Measurements from ENCODE around the gene FLVCR2.

The FLVCR2 gene

GRCh38 chr14:75647640-75648039 lies 69.2 kb downstream of the FLVCR2 start:
- Histone ChIP-seq H3K4me1 (ENCODE audit: control insufficient read depth, insufficient read depth, low read length) (peaks cover 13% of the 10 kb centered on the region), H3K36me3 (ENCODE audit: control insufficient read depth in 2 of 2, insufficient read depth in 1 of 2, low read length in 2 of 2) (peaks cover 12 to 35% of the 10 kb centered on the region in 2 experiments), H3K9me3 (ENCODE audit: control insufficient read depth, insufficient read depth, low read depth, low read length) (no peaks in the 10 kb centered on the region), H3K4me3 (ENCODE audit: low read depth, low read length) (no peak overlapping the region), H3K27ac (ENCODE audit: extremely low read depth, low read depth, low read length) (no peak overlapping the region)
- ChIA-PET POLR2A (no interaction called here), CTCF (interaction anchor here (1.0 to 2.7 kb wide), 2 partner anchors 8 to 70 kb away, joined by 4 to 13 read pairs; partner anchors contain the start of gene FLVCR2)
- TF ChIP-seq ZNF398 (tag by site-specific recombination; IDR thresholded peaks at IDR 0.05), result no peak
- TF ChIP-seq, protein P1, sequence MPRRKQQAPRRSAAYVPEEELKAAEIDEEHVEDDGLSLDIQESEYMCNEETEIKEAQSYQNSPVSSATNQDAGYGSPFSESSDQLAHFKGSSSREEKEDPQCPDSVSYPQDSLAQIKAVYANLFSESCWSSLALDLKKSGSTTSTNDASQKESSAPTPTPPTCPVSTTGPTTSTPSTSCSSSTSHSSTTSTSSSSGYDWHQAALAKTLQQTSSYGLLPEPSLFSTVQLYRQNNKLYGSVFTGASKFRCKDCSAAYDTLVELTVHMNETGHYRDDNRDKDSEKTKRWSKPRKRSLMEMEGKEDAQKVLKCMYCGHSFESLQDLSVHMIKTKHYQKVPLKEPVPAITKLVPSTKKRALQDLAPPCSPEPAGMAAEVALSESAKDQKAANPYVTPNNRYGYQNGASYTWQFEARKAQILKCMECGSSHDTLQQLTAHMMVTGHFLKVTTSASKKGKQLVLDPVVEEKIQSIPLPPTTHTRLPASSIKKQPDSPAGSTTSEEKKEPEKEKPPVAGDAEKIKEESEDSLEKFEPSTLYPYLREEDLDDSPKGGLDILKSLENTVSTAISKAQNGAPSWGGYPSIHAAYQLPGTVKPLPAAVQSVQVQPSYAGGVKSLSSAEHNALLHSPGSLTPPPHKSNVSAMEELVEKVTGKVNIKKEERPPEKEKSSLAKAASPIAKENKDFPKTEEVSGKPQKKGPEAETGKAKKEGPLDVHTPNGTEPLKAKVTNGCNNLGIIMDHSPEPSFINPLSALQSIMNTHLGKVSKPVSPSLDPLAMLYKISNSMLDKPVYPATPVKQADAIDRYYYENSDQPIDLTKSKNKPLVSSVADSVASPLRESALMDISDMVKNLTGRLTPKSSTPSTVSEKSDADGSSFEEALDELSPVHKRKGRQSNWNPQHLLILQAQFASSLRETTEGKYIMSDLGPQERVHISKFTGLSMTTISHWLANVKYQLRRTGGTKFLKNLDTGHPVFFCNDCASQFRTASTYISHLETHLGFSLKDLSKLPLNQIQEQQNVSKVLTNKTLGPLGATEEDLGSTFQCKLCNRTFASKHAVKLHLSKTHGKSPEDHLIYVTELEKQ (tag by site-specific recombination; IDR thresholded peaks at IDR 0.05; ENCODE audit: borderline replicate concordance), result no peak
- no peak for TF ChIP-seq ZNF561 (tag by site-specific recombination; IDR thresholded peaks at IDR 0.05; ENCODE audit: borderline replicate concordance)
- TF ChIP-seq ZNF624 (tag by site-specific recombination; IDR thresholded peaks at IDR 0.05), result no peak
- TF ChIP-seq TCF7L2 (IDR thresholded peaks at IDR 0.05; ENCODE audit: borderline replicate concordance, low read depth, low read length), result no peak
- no peak for TF ChIP-seq ZNF610 (tag by site-specific recombination; IDR thresholded peaks at IDR 0.05; ENCODE audit: borderline replicate concordance)

- H3K9me3 ChIP-seq (ENCODE audit: control insufficient read depth, insufficient read depth, low read depth, low read length), result no peaks in the 10 kb centered on the region
- no peak overlapping the region for H3K27ac ChIP-seq (ENCODE audit: extremely low read depth, low read depth, low read length)
- no peak overlapping the region for H3K4me3 ChIP-seq (ENCODE audit: low read depth, low read length)
- H3K36me3 ChIP-seq (ENCODE audit: control insufficient read depth in 2 of 2, insufficient read depth in 1 of 2, low read length in 2 of 2), result peaks cover 16 to 39% of the 10 kb centered on the region in 2 experiments
- H3K4me1 ChIP-seq (ENCODE audit: control insufficient read depth, insufficient read depth, low read length), result peaks cover 13% of the 10 kb centered on the region
- ChIA-PET POLR2A (interaction anchor here (1.0 to 2.1 kb wide), 3 partner anchors 12 to 71 kb away, joined by 6 to 10 read pairs (median 6); partner anchors contain the start of genes ERG28, FLVCR2 and TTLL5), CTCF (interaction anchor here (13.9 kb wide), 1 partner anchor 72 kb away, joined by 266 read pairs; the partner anchor contains the start of gene FLVCR2)
- no peak for TF ChIP-seq ZNF19 (tag by site-specific recombination; IDR thresholded peaks at IDR 0.05; ENCODE audit: low read depth)
- TF ChIP-seq ZBTB6 (tag by site-specific recombination; IDR thresholded peaks at IDR 0.05), result no peak
- no peak for TF ChIP-seq TCF7L2 (IDR thresholded peaks at IDR 0.05; ENCODE audit: borderline replicate concordance, low read depth, low read length)
- peak; percentile 66 for TF ChIP-seq ZXDB (tag by site-specific recombination; IDR thresholded peaks at IDR 0.05)
- TF ChIP-seq OSR2 (tag by site-specific recombination; IDR thresholded peaks at IDR 0.05), result no peak
- no peak for TF ChIP-seq ZNF585B (tag by site-specific recombination; IDR thresholded peaks at IDR 0.05)
- TF ChIP-seq ZNF335 (tag by site-specific recombination; conservative IDR thresholded peaks at IDR 0.05), result 0 out of 2 replicates have a peak, but pooled peaks have one; percentile 11
- TF ChIP-seq ZNF610 (tag by site-specific recombination; IDR thresholded peaks at IDR 0.05; ENCODE audit: borderline replicate concordance), result no peak
- peak; percentile 64; the same call in 1 of the 2 replicates for TF ChIP-seq ZNF843 (tag by site-specific recombination; IDR thresholded peaks at IDR 0.05)
- peak; percentile 94 for TF ChIP-seq ZFP69B (tag by site-specific recombination; IDR thresholded peaks at IDR 0.05)
- no peak for TF ChIP-seq ZBTB10 (tag by site-specific recombination; IDR thresholded peaks at IDR 0.05)
- TF ChIP-seq ZBTB20 (tag by site-specific recombination; IDR thresholded peaks at IDR 0.05), result no peak
- no peak for TF ChIP-seq IKZF3 (tag by site-specific recombination; IDR thresholded peaks at IDR 0.05)
- TF ChIP-seq, protein P2, sequence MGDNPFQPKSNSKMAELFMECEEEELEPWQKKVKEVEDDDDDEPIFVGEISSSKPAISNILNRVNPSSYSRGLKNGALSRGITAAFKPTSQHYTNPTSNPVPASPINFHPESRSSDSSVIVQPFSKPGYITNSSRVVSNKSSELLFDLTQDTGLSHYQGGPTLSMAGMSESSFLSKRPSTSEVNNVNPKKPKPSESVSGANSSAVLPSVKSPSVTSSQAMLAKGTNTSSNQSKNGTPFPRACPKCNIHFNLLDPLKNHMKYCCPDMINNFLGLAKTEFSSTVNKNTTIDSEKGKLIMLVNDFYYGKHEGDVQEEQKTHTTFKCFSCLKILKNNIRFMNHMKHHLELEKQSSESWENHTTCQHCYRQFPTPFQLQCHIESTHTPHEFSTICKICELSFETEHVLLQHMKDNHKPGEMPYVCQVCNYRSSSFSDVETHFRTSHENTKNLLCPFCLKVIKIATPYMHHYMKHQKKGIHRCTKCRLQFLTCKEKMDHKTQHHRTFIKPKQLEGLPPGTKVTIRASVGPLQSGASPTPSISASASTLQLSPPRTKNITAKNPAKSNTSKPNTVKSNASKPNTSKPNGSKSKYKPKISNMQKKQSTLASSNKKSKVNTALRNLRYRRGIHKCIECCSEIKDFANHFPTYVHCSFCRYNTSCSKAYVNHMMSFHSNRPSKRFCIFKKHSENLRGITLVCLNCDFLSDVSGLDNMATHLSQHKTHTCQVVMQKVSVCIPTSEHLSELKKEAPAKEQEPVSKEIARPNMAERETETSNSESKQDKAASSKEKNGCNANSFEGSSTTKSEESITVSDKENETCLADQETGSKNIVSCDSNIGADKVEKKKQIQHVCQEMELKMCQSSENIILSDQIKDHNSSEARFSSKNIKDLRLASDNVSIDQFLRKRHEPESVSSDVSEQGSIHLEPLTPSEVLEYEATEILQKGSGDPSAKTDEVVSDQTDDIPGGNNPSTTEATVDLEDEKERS (tag by site-specific recombination; IDR thresholded peaks at IDR 0.05), result no peak
- TF ChIP-seq KLF10 (tag by site-specific recombination; IDR thresholded peaks at IDR 0.05), result no peak
Observed at GRCh38 chr14:75648066-75648838, 69.8 kb downstream of the FLVCR2 start.

All from HEK293 (cell line).